Right atrium auricular region (tissue), 2 donors: ENCODE results near the gene KIF18B. TPM values are rescaled to one million over a fixed set of nuclear protein-coding genes. Genes with fewer than 3 reads are reported as not detected.

ENCODE experiments used
- DNase-seq: peaks from one replicate; pipeline ENCODE4 v3.0.0-alpha.2; 2019; ENCODE audit warnings: low spot score
- H3K27ac ChIP-seq, 2 donors: fragments of 200-600 bp; sonication (generic); 1 replicate in 1 of 2; 2 replicates in 1 of 2; pipeline ENCODE4 v1.5.1; 2016 to 2019
- H3K27me3 ChIP-seq, 2 donors: fragments of 200-600 bp; sonication (generic); one replicate each; pipeline versions ENCODE4 v1.5.1 to v1.6.0; 2017 to 2019
- H3K36me3 ChIP-seq: fragments of 200-600 bp; sonication (generic); one replicate; pipeline ENCODE4 v1.5.1; 2016
- H3K4me1 ChIP-seq, 2 donors: fragments of 200-600 bp; sonication (generic); one replicate each; pipeline versions ENCODE4 v1.5.1 to v1.6.0; 2017 to 2019
- H3K4me3 ChIP-seq, 2 donors: fragments of 200-600 bp; sonication (generic); 1 replicate in 1 of 2; 2 replicates in 1 of 2; pipeline ENCODE4 v1.5.1; 2017 to 2019; ENCODE audit warnings: mild to moderate bottlenecking in 1 of 2, moderate library complexity in 1 of 2
- H3K9me3 ChIP-seq, 2 donors: fragments of 200-600 bp; sonication (generic); one replicate each; pipeline ENCODE4 v1.5.1; 2019
- CTCF ChIP-seq, 2 donors: fragments of 200-600 bp; sonication (generic); IDR thresholded peaks; one replicate each; pipeline ENCODE4 v1.5.1; 2019; ENCODE audit warnings: antibody characterized with exemption in 2 of 2
- total RNA-seq, 2 donors: library from RNA; depleted of rRNA; stranded (reverse); fragments of >200 nt; gene quantifications; one replicate each; pipeline ENCODE4 v1.1.0, GENCODE V29; 2016

Gene KIF18B
- total RNA-seq, 2 donors from 2014 or later = 0.12 to 0.44 TPM

GRCh38 chr17:44906010-44906646, 41.4 kb downstream of the KIF18B start:
- Histone ChIP-seq H3K36me3 (no peaks in the 10 kb centered on the region), H3K4me3 (no peak overlapping the region), H3K9me3 (no peaks in the 10 kb centered on the region), H3K27ac (no peak overlapping the region), H3K4me1 (peaks cover 0 to 6% of the 10 kb centered on the region in 2 donors), H3K27me3 (no peaks in the 10 kb centered on the region)
- DNase-seq = no peak
- no peak for TF ChIP-seq CTCF (IDR thresholded peaks at IDR 0.05)

GRCh38 chr17:44905006-44906000, 42.3 kb downstream of the KIF18B start:
- Histone ChIP-seq H3K4me3 (no peak overlapping the region), H3K27ac (no peak overlapping the region), H3K9me3 (no peaks in the 10 kb centered on the region), H3K27me3 (no peaks in the 10 kb centered on the region), H3K36me3 (no peaks in the 10 kb centered on the region), H3K4me1 (peaks cover 0 to 2% of the 10 kb centered on the region in 2 donors)
- no peak for DNase-seq
- TF ChIP-seq CTCF (IDR thresholded peaks at IDR 0.05) = no peak

- H3K36me3 ChIP-seq = no peaks in the 10 kb centered on the region
- TF ChIP-seq CTCF (IDR thresholded peaks at IDR 0.05) = no peak
- no peaks in the 10 kb centered on the region for H3K27me3 ChIP-seq
- H3K27ac ChIP-seq = no peak overlapping the region
- DNase-seq = no peak
- no peak overlapping the region for H3K4me3 ChIP-seq
- no peaks in the 10 kb centered on the region for H3K9me3 ChIP-seq
- H3K4me1 ChIP-seq = peaks cover 0 to 9% of the 10 kb centered on the region in 2 donors
These were observed 43.3 kb downstream of the KIF18B start for GRCh38 chr17:44904001-44904984.

GRCh38 chr17:44903012-44903685, 44.4 kb downstream of the KIF18B start:
- Histone ChIP-seq H3K9me3 (no peaks in the 10 kb centered on the region), H3K27ac (no peak overlapping the region), H3K27me3 (no peaks in the 10 kb centered on the region), H3K36me3 (no peaks in the 10 kb centered on the region), H3K4me3 (no peak overlapping the region), H3K4me1 (peaks cover 0 to 16% of the 10 kb centered on the region in 2 donors)
- TF ChIP-seq CTCF (IDR thresholded peaks at IDR 0.05) = no peak
- no peak for DNase-seq
